Activated CD8-positive, alpha-beta memory T cell treated with anti-CD3 and anti-CD28 coated beads, Interleukin-2, amount 50 U/mL, for 1 hour (primary cell): ENCODE measurements around the gene MUC6.

Experiments used
- DNase-seq: peaks from one replicate; pipeline ENCODE4 v3.0.0-alpha.2; 2020; ENCODE audit errors: extremely low read depth

The MUC6 gene

GRCh38 chr11:1036303-1036923, at the start of gene MUC6:
TSS of gene MUC6 (minus strand) at chr11:1036718. CDS start at chr11:1036655, 63 bp downstream.
- DNase-seq: no peak

- no peak for DNase-seq
Observed at GRCh38 chr11:1085440-1086170, 49.1 kb upstream of the MUC6 start.

GRCh38 chr11:1084561-1085439, 48.3 kb upstream of the MUC6 start:
- no peak for DNase-seq

GRCh38 chr11:1083621-1084551, 47.4 kb upstream of the MUC6 start:
- DNase-seq: no peak

- DNase-seq: no peak
Observed at GRCh38 chr11:1082728-1083620, 46.5 kb upstream of the MUC6 start.

- no peak for DNase-seq
Observed at GRCh38 chr11:1082346-1082727, 45.8 kb upstream of the MUC6 start.

- no peak for DNase-seq
Observed at GRCh38 chr11:1081601-1082311, 45.2 kb upstream of the MUC6 start.

- no peak for DNase-seq
Observed at GRCh38 chr11:1078191-1078601, 41.7 kb upstream of the MUC6 start.

- DNase-seq: no peak
Observed at GRCh38 chr11:1077417-1078119, 41.0 kb upstream of the MUC6 start.

- no peak for DNase-seq
Observed at GRCh38 chr11:1077033-1077416, 40.5 kb upstream of the MUC6 start.

GRCh38 chr11:1076061-1076665, 39.6 kb upstream of the MUC6 start:
- no peak for DNase-seq

GRCh38 chr11:1075341-1075911, 38.9 kb upstream of the MUC6 start:
- no peak for DNase-seq

- DNase-seq: no peak
Observed at GRCh38 chr11:1074244-1075221, 38.0 kb upstream of the MUC6 start, which contains the start of gene MUC2. TSS of gene MUC2 (plus strand) at chr11:1074874.

- DNase-seq: no peak
Observed at GRCh38 chr11:1073851-1074243, 37.3 kb upstream of the MUC6 start.

GRCh38 chr11:1073261-1073724, 36.8 kb upstream of the MUC6 start:
- DNase-seq: no peak

- no peak for DNase-seq
Observed at GRCh38 chr11:1072821-1073231, 36.3 kb upstream of the MUC6 start.
